Neuronal stem cell (in vitro differentiated cells): ENCODE measurements around the gene AFAP1.

Experiments
- DNase-seq: peaks from one replicate; pipeline ENCODE4 v3.0.0-alpha.2; 2013; ENCODE audit warnings: low spot score
- H2AFZ ChIP-seq: one replicate; pipeline ENCODE4 v1.6.1; 2013; ENCODE audit warnings: mild to moderate bottlenecking, low read length, inconsistent platforms
- H2AK5ac ChIP-seq: 2 replicates; pipeline ENCODE4 v1.6.1; 2013; ENCODE audit warnings: low read depth, mild to moderate bottlenecking, inconsistent platforms, low read length, moderate library complexity, mixed read lengths
- H2BK120ac ChIP-seq: 2 replicates; pipeline ENCODE4 v1.6.1; 2013; ENCODE audit warnings: low read depth, mild to moderate bottlenecking, inconsistent platforms, low read length, moderate library complexity, mixed read lengths
- H2BK12ac ChIP-seq: one replicate; pipeline ENCODE4 v1.6.1; 2013; ENCODE audit warnings: low read length, inconsistent platforms
- H2BK15ac ChIP-seq: 2 replicates; pipeline ENCODE4 v1.6.1; 2013; ENCODE audit warnings: mild to moderate bottlenecking, low read length, inconsistent platforms, mixed read lengths
- H2BK5ac ChIP-seq: one replicate; pipeline ENCODE4 v1.6.1; 2013; ENCODE audit warnings: inconsistent platforms, mild to moderate bottlenecking, low read length, moderate library complexity
- H3K14ac ChIP-seq: one replicate; pipeline ENCODE4 v1.6.1; 2013; ENCODE audit warnings: low read length, inconsistent platforms
- H3K18ac ChIP-seq: 2 replicates; pipeline ENCODE4 v1.6.1; 2013; ENCODE audit warnings: low read length, inconsistent platforms
- H3K23ac ChIP-seq: 2 replicates; pipeline ENCODE4 v1.6.1; 2013; ENCODE audit warnings: low read depth, mild to moderate bottlenecking, mixed read lengths, low read length, inconsistent platforms; ENCODE audit not compliant: poor library complexity
- H3K27ac ChIP-seq: replicated peaks from 3 replicates; pipeline ENCODE4 v1.5.1; 2013; ENCODE audit warnings: low read length, inconsistent platforms
- H3K27me3 ChIP-seq, 3 experiments: 2 replicates each; pipeline ENCODE4 v1.6.1; 2013; ENCODE audit warnings: low read length in 3 of 3, mild to moderate bottlenecking in 2 of 3, inconsistent platforms in 1 of 3, low read depth in 1 of 3, mixed read lengths in 1 of 3, moderate library complexity in 1 of 3; ENCODE audit not compliant: control insufficient read depth in 3 of 3, insufficient read depth in 3 of 3
- H3K36me3 ChIP-seq, 2 donors: replicated peaks in 1 of 2; 2 replicates each; pipeline ENCODE4 v1.6.1; 2013; ENCODE audit warnings: low read length in 2 of 2; ENCODE audit not compliant: control insufficient read depth in 2 of 2, insufficient read depth in 2 of 2
- H3K4ac ChIP-seq: 2 replicates; pipeline ENCODE4 v1.6.1; 2013; ENCODE audit warnings: inconsistent platforms, mild to moderate bottlenecking, low read length, moderate library complexity
- H3K4me1 ChIP-seq, 2 donors: 1 replicate in 1 of 2; 2 replicates in 1 of 2; pipeline ENCODE4 v1.6.1; 2013; ENCODE audit warnings: low read length in 2 of 2, low read depth in 1 of 2; ENCODE audit not compliant: control insufficient read depth in 2 of 2, insufficient read depth in 1 of 2
- H3K4me2 ChIP-seq: one replicate; pipeline ENCODE4 v1.6.1; 2013; ENCODE audit warnings: mild to moderate bottlenecking, low read length, inconsistent platforms; ENCODE audit not compliant: insufficient read depth, poor library complexity, severe bottlenecking
- H3K4me3 ChIP-seq, 2 donors: 2 replicates each; pipeline ENCODE4 v1.5.1; 2013; ENCODE audit warnings: low read length in 2 of 2, mild to moderate bottlenecking in 2 of 2, inconsistent platforms in 1 of 2, moderate library complexity in 1 of 2
- H3K79me1 ChIP-seq: one replicate; pipeline ENCODE4 v1.6.1; 2013; ENCODE audit warnings: low read depth, mild to moderate bottlenecking, inconsistent platforms, low read length, moderate library complexity
- H3K9ac ChIP-seq: one replicate; pipeline ENCODE4 v1.6.1; 2013; ENCODE audit warnings: mild to moderate bottlenecking, low read depth, low read length, inconsistent platforms; ENCODE audit not compliant: poor library complexity
- H3K9me3 ChIP-seq, 2 donors: replicated peaks in 1 of 2; 2 replicates each; pipeline versions ENCODE3 to v1.6.1; 2013; ENCODE audit warnings: low read length in 2 of 2, mild to moderate bottlenecking in 2 of 2, inconsistent platforms in 1 of 2, low read depth in 1 of 2, mixed read lengths in 1 of 2, moderate library complexity in 1 of 2; ENCODE audit not compliant: control insufficient read depth in 2 of 2, insufficient read depth in 1 of 2
- H4K8ac ChIP-seq: one replicate; pipeline ENCODE4 v1.6.1; 2013; ENCODE audit warnings: low read depth, mild to moderate bottlenecking, inconsistent platforms, low read length, moderate library complexity
- H4K91ac ChIP-seq: one replicate; pipeline ENCODE4 v1.6.1; 2013; ENCODE audit warnings: low read length, low read depth, mild to moderate bottlenecking, inconsistent platforms; ENCODE audit not compliant: poor library complexity
- WGBS, 2 donors: extraction: QIAGEN DNeasy Blood & Tissue Kit; methylation state at CpG; one replicate each; pipeline ENCODE4 v1.1.7; 2013; ENCODE audit warnings: missing lambda C conversion rate in 2 of 2, mixed read lengths in 1 of 2; ENCODE audit not compliant: insufficient read length in 2 of 2, insufficient replicate concordance in 1 of 2; ENCODE audit errors: extremely low coverage in 2 of 2; 5-methylcytosine and 5-hydroxymethylcytosine counted together

AFAP1 gene

GRCh38 chr4:7831858-7832730, 107.6 kb downstream of the AFAP1 start:
- peaks cover under 1 to 2% of the 10 kb centered on the region in 2 donors for H3K36me3 ChIP-seq
- no peak overlapping the region for H3K27ac ChIP-seq
- H3K79me1 ChIP-seq = no peaks in the 10 kb centered on the region

GRCh38 chr4:7831330-7831729, 108.3 kb downstream of the AFAP1 start:
- Histone ChIP-seq H4K91ac (no peak overlapping the region), H3K18ac (no peak overlapping the region), H3K4me1 (peaks cover 3 to 5% of the 10 kb centered on the region in 2 donors), H3K79me1 (no peaks in the 10 kb centered on the region), H2BK120ac (no peak overlapping the region), H2BK15ac (no peak overlapping the region), H3K14ac (no peak overlapping the region), H3K4ac (no peak overlapping the region), H3K27ac (no peak overlapping the region), H3K4me3 (no peak overlapping the region), H3K9ac (no peak overlapping the region), H2AFZ (no peak overlapping the region), H3K36me3 (peaks cover 0 to 3% of the 10 kb centered on the region in 2 donors), H3K9me3 (no peaks in the 10 kb centered on the region), H3K23ac (no peak overlapping the region), H2AK5ac (no peak overlapping the region), H3K27me3 (no peaks in the 10 kb centered on the region), H2BK12ac (no peak overlapping the region), H3K4me2 (no peak overlapping the region), H4K8ac (no peak overlapping the region), H2BK5ac (no peak overlapping the region)
- no CpG with 5 or more reads among the region's 7 CpGs for WGBS, 2 donors
- DNase-seq = no peak

More at GRCh38 chr4:7831858-7832730, 107.6 kb downstream of the AFAP1 start:
- H2BK12ac ChIP-seq = no peak overlapping the region
- H3K9ac ChIP-seq = no peak overlapping the region
- H3K27me3 ChIP-seq = no peaks in the 10 kb centered on the region
- no peak overlapping the region for H3K4ac ChIP-seq
- no peak overlapping the region for H2BK120ac ChIP-seq
- no peak overlapping the region for H3K4me2 ChIP-seq
- no CpG with 5 or more reads among the region's 14 CpGs for WGBS, 2 donors
- no peaks in the 10 kb centered on the region for H3K9me3 ChIP-seq
- no peak overlapping the region for H3K14ac ChIP-seq
- H2BK5ac ChIP-seq = no peak overlapping the region
- H3K23ac ChIP-seq = no peak overlapping the region
- no peak overlapping the region for H3K4me3 ChIP-seq
- H2BK15ac ChIP-seq = no peak overlapping the region
- H3K4me1 ChIP-seq = peaks cover 3 to 5% of the 10 kb centered on the region in 2 donors
- H3K18ac ChIP-seq = no peak overlapping the region
- H4K8ac ChIP-seq = no peak overlapping the region
- no peak overlapping the region for H2AK5ac ChIP-seq
- no peak for DNase-seq
- no peak overlapping the region for H4K91ac ChIP-seq
- H2AFZ ChIP-seq = no peak overlapping the region

DNA sequence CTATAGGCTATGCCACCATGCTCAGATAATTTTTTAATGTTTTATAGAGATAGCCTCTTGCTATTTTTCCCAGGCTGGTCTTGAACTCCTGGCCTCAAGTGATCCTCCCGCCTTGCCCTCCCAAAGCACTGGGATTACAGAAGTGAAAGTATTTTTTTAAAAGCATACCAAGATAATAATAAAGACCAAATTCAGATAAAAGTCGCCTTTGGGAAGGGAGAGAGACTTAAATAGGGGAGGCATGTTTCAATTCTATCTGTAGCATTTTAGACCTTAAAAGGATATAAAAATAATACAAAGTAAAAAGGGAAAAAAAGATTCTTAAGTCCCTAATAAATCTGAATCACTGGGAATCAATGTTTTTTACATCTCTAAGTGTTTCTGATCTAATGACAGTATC, 108.9 kb downstream of the AFAP1 start:
- Histone ChIP-seq H2BK15ac (no peak overlapping the region), H4K91ac (no peak overlapping the region), H3K4me1 (peaks cover 3 to 5% of the 10 kb centered on the region in 2 donors), H2AFZ (no peak overlapping the region), H3K4me2 (no peak overlapping the region), H2BK5ac (no peak overlapping the region), H2AK5ac (no peak overlapping the region), H3K4ac (no peak overlapping the region), H2BK120ac (no peak overlapping the region), H3K36me3 (peaks cover 0 to 3% of the 10 kb centered on the region in 2 donors), H3K79me1 (no peaks in the 10 kb centered on the region), H3K4me3 (no peak overlapping the region), H3K9me3 (no peaks in the 10 kb centered on the region), H2BK12ac (no peak overlapping the region), H3K27ac (no peak overlapping the region), H3K14ac (no peak overlapping the region), H3K18ac (no peak overlapping the region), H3K9ac (no peak overlapping the region), H4K8ac (no peak overlapping the region), H3K27me3 (no peaks in the 10 kb centered on the region), H3K23ac (no peak overlapping the region)
- WGBS, 2 donors = no CpG with 5 or more reads among the region's 2 CpGs
- no peak for DNase-seq

GRCh38 chr4:7829652-7830580, 109.7 kb downstream of the AFAP1 start:
- H3K9ac ChIP-seq = no peak overlapping the region
- H3K4me2 ChIP-seq = no peak overlapping the region
- peaks cover 0 to 3% of the 10 kb centered on the region in 2 donors for H3K36me3 ChIP-seq
- H3K18ac ChIP-seq = no peak overlapping the region
- no peak overlapping the region for H3K14ac ChIP-seq
- H3K23ac ChIP-seq = no peak overlapping the region
- H4K91ac ChIP-seq = no peak overlapping the region
- H2AK5ac ChIP-seq = no peak overlapping the region
- H3K4me1 ChIP-seq = peaks cover 3 to 5% of the 10 kb centered on the region in 2 donors
- H2BK5ac ChIP-seq = no peak overlapping the region
- no peak overlapping the region for H2AFZ ChIP-seq
- H3K27ac ChIP-seq = no peak overlapping the region
- no peak overlapping the region for H4K8ac ChIP-seq
- H3K4ac ChIP-seq = no peak overlapping the region
- no peak overlapping the region for H2BK120ac ChIP-seq
- no peaks in the 10 kb centered on the region for H3K79me1 ChIP-seq
- no CpG with 5 or more reads among the region's 10 CpGs for WGBS, 2 donors
- no peak overlapping the region for H2BK15ac ChIP-seq
- H3K9me3 ChIP-seq = no peaks in the 10 kb centered on the region
- no peak for DNase-seq
- no peak overlapping the region for H3K4me3 ChIP-seq
- H3K27me3 ChIP-seq = no peaks in the 10 kb centered on the region
- no peak overlapping the region for H2BK12ac ChIP-seq
